BJ (cell line): ENCODE results near the gene UBE3C. TPM values are rescaled to one million over a fixed set of nuclear protein-coding genes. Genes with fewer than 3 reads are reported as not detected.

Experiments
- CTCF ChIA-PET: fragments of 350-600 bp; formaldehyde crosslinking; extraction: SDS; loops from one replicate; lab custom pipeline; 2021; ENCODE audit warnings: antibody characterized with exemption, inconsistent platforms; lab: Yijun Ruan, JAX
- POLR2A ChIA-PET: fragments of 300-600 bp; sonication (Branson Sonifier 250); formaldehyde crosslinking; extraction: SDS; loops from one replicate; lab custom pipeline; 2021; ENCODE audit warnings: antibody characterized with exemption; lab: Charles Lee
- DNase-seq: peaks from one replicate; pipeline ENCODE4 v3.0.0-alpha.2; 2011; ENCODE audit warnings: low read depth
- H3K27me3 ChIP-seq: 2 replicates; pipeline ENCODE4 v1.6.0; 2011; ENCODE audit warnings: low read length; ENCODE audit not compliant: control insufficient read depth, insufficient read depth
- H3K36me3 ChIP-seq: 2 replicates; pipeline ENCODE4 v1.5.1; 2011; ENCODE audit warnings: low read length; ENCODE audit not compliant: control insufficient read depth, insufficient read depth
- H3K4me3 ChIP-seq: 2 replicates; pipeline ENCODE4 v1.5.1; 2011; ENCODE audit warnings: low read depth, mild to moderate bottlenecking, control low read depth, low read length
- CTCF ChIP-seq: IDR thresholded peaks from 2 replicates; pipeline ENCODE4 v1.5.1; 2011; ENCODE audit warnings: low read depth, mild to moderate bottlenecking, control low read depth, inconsistent platforms, low read length, moderate library complexity; ENCODE audit not compliant: insufficient read depth
- polyA plus RNA-seq: library from polyadenylated mRNA; depleted of rRNA; stranded (reverse); fragments of >200 nt; gene quantifications from 2 replicates; pipeline ENCODE4 v1.2.3, GENCODE V29; 2011

UBE3C gene
- polyA plus RNA-seq, 1 experiment: 50.0 TPM

- ChIA-PET CTCF (no interaction called here), POLR2A (no interaction called here)
- H3K36me3 ChIP-seq: no peaks in the 10 kb centered on the region
Observed at GRCh38 chr7:157132796-157133195, 5.9 kb upstream of the UBE3C start.

GRCh38 chr7:157133304-157133703, 5.4 kb upstream of the UBE3C start:
- Histone ChIP-seq H3K36me3 (no peaks in the 10 kb centered on the region), H3K4me3 (no peak overlapping the region), H3K27me3 (peaks cover 2% of the 10 kb centered on the region)
- ChIA-PET CTCF (no interaction called here), POLR2A (no interaction called here)
- no peak for TF ChIP-seq CTCF
- DNase-seq: no peak

More at GRCh38 chr7:157132796-157133195, 5.9 kb upstream of the UBE3C start:
- H3K4me3 ChIP-seq: no peak overlapping the region
- DNase-seq: no peak
- no peak for TF ChIP-seq CTCF
- H3K27me3 ChIP-seq: peaks cover 2% of the 10 kb centered on the region

- ChIA-PET CTCF (interaction anchor here (0.5 to 1.1 kb wide), 8 partner anchors 16 to 165 kb away, joined by 3 to 4 read pairs (median 3); no protein-coding TSS in a partner anchor), POLR2A (no interaction called here)
- Histone ChIP-seq H3K36me3 (0 out of 2 replicates have a peak, but pooled peaks cover 3% of the 10 kb centered on the region), H3K27me3 (no peaks in the 10 kb centered on the region; the same call in 1 of the 2 replicates), H3K4me3 (no peak overlapping the region)
- peak; percentile 21 for DNase-seq
- peak; percentile 45 for TF ChIP-seq CTCF
Observed at GRCh38 chr7:157136372-157136771, 2.4 kb upstream of the UBE3C start.

GRCh38 chr7:157138101-157138423, 664 bp upstream of the UBE3C start:
- CTCF ChIA-PET: no interaction called here
- no peaks in the 10 kb centered on the region for H3K27me3 ChIP-seq
- POLR2A ChIA-PET: no interaction called here
- TF ChIP-seq CTCF: no peak
- DNase-seq: no peak
- H3K36me3 ChIP-seq: peaks cover 5% of the 10 kb centered on the region; the same call in 1 of the 2 replicates
- H3K4me3 ChIP-seq: peak overlapping the region; percentile 81

- Histone ChIP-seq H3K27me3 (no peaks in the 10 kb centered on the region), H3K4me3 (peak overlapping the region; percentile 60), H3K36me3 (peaks cover 6% of the 10 kb centered on the region; the same call in 1 of the 2 replicates)
- TF ChIP-seq CTCF: no peak
- ChIA-PET CTCF (no interaction called here), POLR2A (no interaction called here)
- no peak for DNase-seq
Observed at GRCh38 chr7:157139111-157139809, 534 bp downstream of the UBE3C start.
